HCT116 (cell line): ENCODE results near the gene ATP5F1A. TPM values are rescaled to one million over a fixed set of nuclear protein-coding genes. Genes with fewer than 3 reads are reported as not detected.

ENCODE experiments used
- ATAC-seq: fragments of 200-7000 bp; cut with Tn5 transposase; 2 replicates; pipeline ENCODE4 v1.9.1; 2020; ENCODE audit warnings: mild to moderate bottlenecking, moderate library complexity
- BruUV-seq: library from RNA; stranded (reverse); fragments of 400-500 nt; replicated peaks from 2 replicates; lab custom pipeline; 2021; lab: Mats Ljungman, UMichigan
- CTCF ChIA-PET: fragments of 300-600 bp; sonication (Branson Sonifier 250); formaldehyde crosslinking; loops from one replicate; lab custom pipeline; 2021; ENCODE audit warnings: antibody characterized with exemption; lab: Charles Lee
- POLR2A ChIA-PET: fragments of 300-600, 350-600 bp; sonication (Branson Sonifier 250); formaldehyde crosslinking; loops from one replicate; lab custom pipeline; 2021; ENCODE audit warnings: antibody characterized with exemption; lab: Charles Lee
- RAD21 ChIA-PET, 2 experiments: fragments of 300-600 bp; sonication (Branson Sonifier 250); formaldehyde crosslinking; loops; one replicate each; lab custom pipeline; 2023; ENCODE audit warnings: low total read pairs in 2 of 2; ENCODE audit not compliant: uncharacterized antibody in 2 of 2, unreplicated experiment in 2 of 2, low non-redundant PET in 1 of 2; lab: Charles Lee
- DNase-seq: peaks from one replicate; pipeline ENCODE4 v3.0.0-alpha.2; 2010; ENCODE audit warnings: low read depth, low spot score
- H2AFZ ChIP-seq: fragments of 200-600 bp; shearing (Covaris generic), sonication (generic); 2 replicates; pipeline ENCODE4 v1.6.1; 2017; ENCODE audit warnings: low read depth, mixed run types, mixed read lengths, antibody characterized with exemption, low read length; ENCODE audit not compliant: poor library complexity, severe bottlenecking
- H3K27ac ChIP-seq: 2 replicates; pipeline ENCODE4 v1.5.1; 2012; ENCODE audit warnings: low read depth, low read length
- H3K27me3 ChIP-seq: fragments of 200-600 bp; sonication (generic); 2 replicates; pipeline ENCODE4 v1.6.1; 2016; ENCODE audit warnings: mixed run types, low read length, mixed read lengths; ENCODE audit not compliant: insufficient read depth
- H3K36me3 ChIP-seq, 2 experiments: fragments of 200-500 bp in 1 of 2; fragments of 200-600 bp in 1 of 2; sonication (Bioruptor generic) in 1 of 2; sonication (generic) in 1 of 2; 2 replicates each; pipeline versions ENCODE4 v1.5.1 to v1.6.1; 2014 to 2016; ENCODE audit warnings: low read length in 2 of 2, inconsistent platforms in 1 of 2, mixed read lengths in 1 of 2, mixed run types in 1 of 2; ENCODE audit not compliant: insufficient read depth in 2 of 2, control insufficient read depth in 1 of 2
- H3K4me1 ChIP-seq, 2 experiments: fragments of 200-600 bp in 1 of 2; sonication (generic) in 1 of 2; 2 replicates each; pipeline versions ENCODE4 v1.5.1 to v1.6.1; 2012 to 2017; ENCODE audit warnings: low read length in 2 of 2, inconsistent platforms in 1 of 2, mild to moderate bottlenecking in 1 of 2, mixed read lengths in 1 of 2, mixed run types in 1 of 2, moderate library complexity in 1 of 2; ENCODE audit not compliant: insufficient read depth in 2 of 2, control insufficient read depth in 1 of 2
- H3K4me2 ChIP-seq: fragments of 200-600 bp; sonication (generic); 2 replicates; pipeline ENCODE4 v1.6.1; 2017; ENCODE audit warnings: mixed run types, low read length, mixed read lengths
- H3K4me3 ChIP-seq, 2 experiments: fragments of 200-600 bp in 1 of 2; sonication (generic) in 1 of 2; replicated peaks in 1 of 2; 2 replicates each; pipeline ENCODE4 v1.5.1; 2011 to 2016; ENCODE audit warnings: low read length in 2 of 2, control low read depth in 1 of 2, low read depth in 1 of 2, mild to moderate bottlenecking in 1 of 2, mixed read lengths in 1 of 2, mixed run types in 1 of 2
- H3K79me2 ChIP-seq: fragments of 200-600 bp; sonication (generic); 2 replicates; pipeline ENCODE4 v1.6.1; 2017; ENCODE audit warnings: mild to moderate bottlenecking, mixed run types, low read length, moderate library complexity, mixed read lengths; ENCODE audit not compliant: insufficient read depth
- H3K9ac ChIP-seq: fragments of 200-600 bp; sonication (generic); 2 replicates; pipeline ENCODE4 v1.6.1; 2016; ENCODE audit warnings: low read length, mixed read lengths
- H3K9me2 ChIP-seq: fragments of 200-600 bp; sonication (generic), shearing (Covaris generic); 2 replicates; pipeline ENCODE4 v1.6.1; 2017; ENCODE audit warnings: mixed run types, mild to moderate bottlenecking, moderate library complexity; ENCODE audit not compliant: insufficient read depth
- H3K9me3 ChIP-seq, 2 experiments: fragments of 200-500 bp in 1 of 2; fragments of 200-600 bp in 1 of 2; sonication (Bioruptor generic) in 1 of 2; sonication (generic) in 1 of 2; 2 replicates each; pipeline ENCODE4 v1.6.1; 2014 to 2017; ENCODE audit warnings: low read length in 2 of 2, mixed read lengths in 2 of 2, inconsistent platforms in 1 of 2, low read depth in 1 of 2, mild to moderate bottlenecking in 1 of 2, mixed run types in 1 of 2, moderate library complexity in 1 of 2; ENCODE audit not compliant: control insufficient read depth in 1 of 2, insufficient read depth in 1 of 2
- H4K20me1 ChIP-seq: fragments of 200-600 bp; sonication (generic), shearing (Covaris generic); 2 replicates; pipeline ENCODE4 v1.6.1; 2017; ENCODE audit warnings: mixed run types, mild to moderate bottlenecking, moderate library complexity; ENCODE audit not compliant: insufficient read depth
- CBX3 ChIP-seq: IDR thresholded peaks from 2 replicates; pipeline ENCODE4 v1.6.1; 2012; ENCODE audit warnings: low read depth
- CEBPB ChIP-seq: IDR thresholded peaks from 2 replicates; pipeline ENCODE4 v1.6.1; 2012; ENCODE audit warnings: low read depth
- EGR1 ChIP-seq: IDR thresholded peaks from 2 replicates; pipeline ENCODE4 v1.6.1; 2012; ENCODE audit warnings: low read depth
- ELF1 ChIP-seq: IDR thresholded peaks from 2 replicates; pipeline ENCODE4 v1.6.1; 2012; ENCODE audit warnings: low read depth, borderline replicate concordance
- EZH2 ChIP-seq: fragments of 200-600 bp; sonication (generic); IDR thresholded peaks from 2 replicates; pipeline ENCODE4 v1.6.1; 2017; ENCODE audit warnings: antibody characterized with exemption, mixed run types
- EZH2phosphoT487 ChIP-seq: fragments of 200-600 bp; IDR thresholded peaks from 2 replicates; pipeline ENCODE4 v1.6.1; 2018; ENCODE audit warnings: antibody characterized with exemption, borderline replicate concordance
- JUND ChIP-seq: IDR thresholded peaks from 2 replicates; pipeline ENCODE4 v1.6.1; 2012
- POLR2A ChIP-seq: IDR thresholded peaks from 2 replicates; pipeline ENCODE4 v1.7.0; 2011; ENCODE audit warnings: borderline replicate concordance; ENCODE audit not compliant: insufficient read depth, insufficient read length; ENCODE audit errors: extremely low read depth
- POLR2AphosphoS5 ChIP-seq: IDR thresholded peaks from 2 replicates; pipeline ENCODE4 v1.6.1; 2011; ENCODE audit warnings: mild to moderate bottlenecking, low read depth, low read length, moderate library complexity
- RAD21 ChIP-seq: IDR thresholded peaks from 2 replicates; pipeline ENCODE4 v1.6.1; 2012; ENCODE audit warnings: low read depth, mild to moderate bottlenecking
- SP1 ChIP-seq: IDR thresholded peaks from 2 replicates; pipeline ENCODE4 v1.6.1; 2012; ENCODE audit warnings: low read depth
- TCF7L2 ChIP-seq: IDR thresholded peaks from 2 replicates; pipeline ENCODE4 v1.7.0; 2011; ENCODE audit warnings: borderline replicate concordance, inconsistent platforms; ENCODE audit not compliant: insufficient read depth, insufficient read length; ENCODE audit errors: extremely low read depth
- ZFX ChIP-seq: fragments of 450-650 bp; IDR thresholded peaks from 2 replicates; pipeline ENCODE4 v1.6.1; 2017
- intact Hi-C: fragments of 100-400 bp; cut with micrococcal nuclease; formaldehyde crosslinking; loops from 2 replicates; pipeline ENCODE4 v1.10.0; 2022
- total RNA-seq: library from RNA; stranded (reverse); gene quantifications from one replicate; pipeline ENCODE4 v1.2.1, GENCODE V29; 2021; ENCODE audit not compliant: unreplicated experiment
- TF ChIP-seq, protein P1 (sequence below): IDR thresholded peaks from 2 replicates; pipeline ENCODE4 v1.6.1; 2012
- TF ChIP-seq, protein P2 (sequence below): IDR thresholded peaks from 2 replicates; pipeline ENCODE4 v1.6.1; 2012
- TF ChIP-seq, protein P3 (sequence below), 3 experiments: fragments of 200-600 bp in 1 of 3; sonication (generic) in 1 of 3; IDR thresholded peaks in 2 of 3; conservative IDR thresholded peaks in 1 of 3; 2 replicates each; pipeline ENCODE4 v1.5.1; 2012 to 2017; ENCODE audit warnings: low read depth in 2 of 3, low read length in 2 of 3, antibody characterized with exemption in 1 of 3, borderline replicate concordance in 1 of 3, control low read depth in 1 of 3, mild to moderate bottlenecking in 1 of 3, mixed read lengths in 1 of 3, mixed run types in 1 of 3, moderate library complexity in 1 of 3; ENCODE audit not compliant: insufficient read depth in 1 of 3
- TF ChIP-seq, protein P4 (sequence below): IDR thresholded peaks from 2 replicates; pipeline ENCODE4 v1.6.1; 2011; ENCODE audit warnings: mild to moderate bottlenecking, low read length, moderate library complexity; ENCODE audit not compliant: insufficient replicate concordance; ENCODE audit errors: extremely low read depth

The ATP5F1A gene
- total RNA-seq, 1 experiment from 2014 or later = 563 TPM

DNA sequence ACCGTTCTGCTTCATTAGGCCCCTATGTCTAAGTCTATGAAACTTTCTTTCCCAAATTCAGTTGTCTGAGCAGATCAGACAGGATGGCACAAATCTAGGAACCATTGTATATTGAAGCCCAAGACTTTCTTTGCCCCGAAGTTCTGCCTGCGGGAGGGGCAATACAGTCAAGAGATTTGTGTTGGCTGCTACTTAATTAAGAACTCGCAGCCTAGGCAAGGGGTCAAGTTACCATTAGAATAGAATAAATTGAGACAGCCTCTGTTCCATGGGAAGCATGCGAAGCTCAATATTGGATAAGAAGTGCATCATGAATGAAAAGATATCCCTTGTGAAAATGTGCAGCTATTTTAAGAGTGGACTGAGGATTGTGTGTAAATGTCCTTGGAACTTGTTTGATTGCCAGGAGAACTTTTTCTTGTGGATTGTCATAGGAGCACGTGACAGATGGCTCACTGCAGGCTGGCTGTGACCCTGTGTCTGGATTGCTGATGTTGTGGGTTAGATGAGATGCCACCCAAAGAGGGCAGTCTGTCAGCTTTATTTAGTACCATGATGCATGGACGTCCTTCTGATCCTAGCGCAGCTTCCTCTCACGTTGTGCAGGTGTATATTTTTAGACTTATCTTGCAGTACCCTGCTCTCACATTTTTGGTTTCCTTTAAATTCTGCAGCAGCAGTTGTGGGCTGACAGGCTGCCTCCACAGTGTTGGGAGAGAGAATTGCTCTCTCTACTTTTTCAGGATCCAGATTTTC lies 37.0 kb upstream of the ATP5F1A start:
- ATAC-seq (no peak), DNase-seq (no peak)
- Histone ChIP-seq H3K9me2 (no peaks in the 10 kb centered on the region), H2AFZ (no peak overlapping the region), H3K27ac (no peak overlapping the region), H3K36me3 (peaks cover 0 to 2% of the 10 kb centered on the region in 2 experiments; a peak in 1 of 4 replicates), H4K20me1 (no peaks in the 10 kb centered on the region), H3K4me1 (no peaks in the 10 kb centered on the region), H3K9me3 (no peaks in the 10 kb centered on the region), H3K79me2 (no peaks in the 10 kb centered on the region), H3K4me3 (no peak overlapping the region), H3K9ac (no peak overlapping the region), H3K4me2 (no peak overlapping the region), H3K27me3 (no peaks in the 10 kb centered on the region)
- POLR2A ChIA-PET = no interaction called here
- RAD21 ChIA-PET = no interaction called here
- CTCF ChIA-PET = no interaction called here
- TF ChIP-seq CBX3 (no peak), CEBPB (no peak), EZH2 (no peak), SP1 (no peak), EZH2phosphoT487 (no peak), ELF1 (no peak), TCF7L2 (no peak), ZFX (no peak), JUND (no peak), EGR1 (no peak), POLR2A (no peak), RAD21 (no peak), POLR2AphosphoS5 (no peak)
- TF ChIP-seq, protein P1, sequence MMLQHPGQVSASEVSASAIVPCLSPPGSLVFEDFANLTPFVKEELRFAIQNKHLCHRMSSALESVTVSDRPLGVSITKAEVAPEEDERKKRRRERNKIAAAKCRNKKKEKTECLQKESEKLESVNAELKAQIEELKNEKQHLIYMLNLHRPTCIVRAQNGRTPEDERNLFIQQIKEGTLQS = no peak
- TF ChIP-seq, protein P2, sequence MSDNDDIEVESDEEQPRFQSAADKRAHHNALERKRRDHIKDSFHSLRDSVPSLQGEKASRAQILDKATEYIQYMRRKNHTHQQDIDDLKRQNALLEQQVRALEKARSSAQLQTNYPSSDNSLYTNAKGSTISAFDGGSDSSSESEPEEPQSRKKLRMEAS = no peak
- TF ChIP-seq, protein P3, sequence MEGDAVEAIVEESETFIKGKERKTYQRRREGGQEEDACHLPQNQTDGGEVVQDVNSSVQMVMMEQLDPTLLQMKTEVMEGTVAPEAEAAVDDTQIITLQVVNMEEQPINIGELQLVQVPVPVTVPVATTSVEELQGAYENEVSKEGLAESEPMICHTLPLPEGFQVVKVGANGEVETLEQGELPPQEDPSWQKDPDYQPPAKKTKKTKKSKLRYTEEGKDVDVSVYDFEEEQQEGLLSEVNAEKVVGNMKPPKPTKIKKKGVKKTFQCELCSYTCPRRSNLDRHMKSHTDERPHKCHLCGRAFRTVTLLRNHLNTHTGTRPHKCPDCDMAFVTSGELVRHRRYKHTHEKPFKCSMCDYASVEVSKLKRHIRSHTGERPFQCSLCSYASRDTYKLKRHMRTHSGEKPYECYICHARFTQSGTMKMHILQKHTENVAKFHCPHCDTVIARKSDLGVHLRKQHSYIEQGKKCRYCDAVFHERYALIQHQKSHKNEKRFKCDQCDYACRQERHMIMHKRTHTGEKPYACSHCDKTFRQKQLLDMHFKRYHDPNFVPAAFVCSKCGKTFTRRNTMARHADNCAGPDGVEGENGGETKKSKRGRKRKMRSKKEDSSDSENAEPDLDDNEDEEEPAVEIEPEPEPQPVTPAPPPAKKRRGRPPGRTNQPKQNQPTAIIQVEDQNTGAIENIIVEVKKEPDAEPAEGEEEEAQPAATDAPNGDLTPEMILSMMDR (IDR thresholded peaks at IDR 0.05 in 2 of 3, conservative IDR thresholded peaks at IDR 0.05 in 1 of 3; ENCODE audit: borderline replicate concordance in 1 of 3, insufficient read depth in 1 of 3, low read depth in 2 of 3, low read length in 2 of 3) = no peak
- TF ChIP-seq, protein P4, sequence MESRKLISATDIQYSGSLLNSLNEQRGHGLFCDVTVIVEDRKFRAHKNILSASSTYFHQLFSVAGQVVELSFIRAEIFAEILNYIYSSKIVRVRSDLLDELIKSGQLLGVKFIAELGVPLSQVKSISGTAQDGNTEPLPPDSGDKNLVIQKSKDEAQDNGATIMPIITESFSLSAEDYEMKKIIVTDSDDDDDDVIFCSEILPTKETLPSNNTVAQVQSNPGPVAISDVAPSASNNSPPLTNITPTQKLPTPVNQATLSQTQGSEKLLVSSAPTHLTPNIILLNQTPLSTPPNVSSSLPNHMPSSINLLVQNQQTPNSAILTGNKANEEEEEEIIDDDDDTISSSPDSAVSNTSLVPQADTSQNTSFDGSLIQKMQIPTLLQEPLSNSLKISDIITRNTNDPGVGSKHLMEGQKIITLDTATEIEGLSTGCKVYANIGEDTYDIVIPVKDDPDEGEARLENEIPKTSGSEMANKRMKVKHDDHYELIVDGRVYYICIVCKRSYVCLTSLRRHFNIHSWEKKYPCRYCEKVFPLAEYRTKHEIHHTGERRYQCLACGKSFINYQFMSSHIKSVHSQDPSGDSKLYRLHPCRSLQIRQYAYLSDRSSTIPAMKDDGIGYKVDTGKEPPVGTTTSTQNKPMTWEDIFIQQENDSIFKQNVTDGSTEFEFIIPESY = no peak
- intact Hi-C loops = no loop called here
- BruUV-seq = no TSS peak
